ENCODE data around the gene DUSP16.
A peak's percentile ranks its signal among the peaks of the same experiment; 100 is the strongest.
"Not testable (repeated sequence)": the region's sequence is repeated elsewhere in the genome, so short reads cannot be mapped to it uniquely, and the experiment has no call there.

Gene DUSP16

DNA sequence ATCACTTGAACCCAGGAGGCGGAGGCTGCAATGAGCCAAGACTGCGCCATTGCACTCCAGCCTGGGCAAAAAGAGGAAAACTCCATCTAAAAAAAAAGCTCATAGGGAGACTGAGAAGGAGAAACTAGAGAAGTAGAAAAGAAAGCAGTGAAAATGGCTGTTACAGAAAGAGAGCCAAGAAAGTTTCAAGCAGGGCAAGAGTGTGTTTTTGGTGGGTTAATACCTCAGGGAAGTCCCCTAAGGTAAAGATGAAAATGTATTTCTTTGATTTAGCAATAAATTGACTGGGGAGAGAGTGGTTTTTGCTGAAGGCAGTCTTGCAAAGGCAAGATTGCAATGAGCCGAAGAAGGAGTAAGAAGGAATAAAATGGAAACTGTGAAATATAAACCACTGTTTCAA is 10.0 kb upstream of the DUSP16 start:
- H3K4me1 ChIP-seq (ENCODE audit: insufficient read depth, low read length): no peaks in the 10 kb centered on the region
- H3K36me3 ChIP-seq (ENCODE audit: insufficient read depth, low read length): no peaks in the 10 kb centered on the region
- H2AFZ ChIP-seq (ENCODE audit: low read depth, low read length): no peak overlapping the region
- no peak for ATAC-seq (ENCODE audit: insufficient read depth, low read depth)
- no peaks in the 10 kb centered on the region for H3K9me3 ChIP-seq (ENCODE audit: insufficient read depth, low read length, severe bottlenecking)
- H3K9ac ChIP-seq (ENCODE audit: low read depth, low read length): no peak overlapping the region
- H3K27ac ChIP-seq (ENCODE audit: low read length): no peak overlapping the region
- no peaks in the 10 kb centered on the region for H4K20me1 ChIP-seq (ENCODE audit: insufficient read depth, low read length)
- no peak for DNase-seq
- H3K27me3 ChIP-seq (ENCODE audit: insufficient read depth, low read length, poor library complexity): peaks cover under 1% of the 10 kb centered on the region
- H3K79me2 ChIP-seq (ENCODE audit: insufficient read depth, low read length): no peaks in the 10 kb centered on the region
- no peak overlapping the region for H3K4me3 ChIP-seq (ENCODE audit: low read depth in 1 of 2, low read length in 2 of 2)
- no peak for TF ChIP-seq CTCF (IDR thresholded peaks at IDR 0.05; ENCODE audit: borderline replicate concordance, extremely low read depth, low read length, poor library complexity, severe bottlenecking)
- no peak for TF ChIP-seq EZH2 (IDR thresholded peaks at IDR 0.05; ENCODE audit: borderline replicate concordance, low read depth, low read length, severe bottlenecking)
- no peak overlapping the region for H3K4me2 ChIP-seq (ENCODE audit: insufficient read depth, low read length)

DNA sequence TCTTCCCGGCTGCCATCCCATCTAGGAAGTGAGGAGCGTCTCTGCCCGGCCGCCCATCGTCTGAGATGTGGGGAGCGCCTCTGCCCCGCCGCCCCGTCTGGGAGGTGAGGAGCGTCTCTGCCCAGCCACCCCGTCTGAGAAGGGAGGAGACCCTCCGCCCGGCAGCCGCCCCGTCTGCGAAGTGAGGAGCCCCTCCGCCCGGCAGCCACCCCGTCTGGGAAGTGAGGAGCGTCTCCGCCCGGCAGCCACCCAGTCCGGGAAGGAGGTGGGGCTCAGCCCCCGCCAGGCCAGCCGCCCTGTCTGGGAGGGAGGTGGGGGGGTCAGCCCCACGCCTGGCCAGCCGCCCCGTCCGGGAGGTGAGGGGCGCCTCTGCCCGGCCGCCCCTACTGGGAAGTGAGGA is 3.3 kb upstream of the DUSP16 start:
- not testable (repeated sequence) for H3K4me2 ChIP-seq (ENCODE audit: insufficient read depth, low read length); ATAC-seq (ENCODE audit: insufficient read depth, low read depth); H3K9ac ChIP-seq (ENCODE audit: low read depth, low read length); H3K4me3 ChIP-seq (ENCODE audit: low read depth in 1 of 2, low read length in 2 of 2); H2AFZ ChIP-seq (ENCODE audit: low read depth, low read length); DNase-seq; H3K79me2 ChIP-seq (ENCODE audit: insufficient read depth, low read length); H3K36me3 ChIP-seq (ENCODE audit: insufficient read depth, low read length); H3K9me3 ChIP-seq (ENCODE audit: insufficient read depth, low read length, severe bottlenecking); H4K20me1 ChIP-seq (ENCODE audit: insufficient read depth, low read length); H3K27ac ChIP-seq (ENCODE audit: low read length)
- Histone ChIP-seq H3K27me3 (ENCODE audit: insufficient read depth, low read length, poor library complexity) (peaks cover 27% of the 10 kb centered on the region), H3K4me1 (ENCODE audit: insufficient read depth, low read length) (peaks cover 18% of the 10 kb centered on the region)

DNA sequence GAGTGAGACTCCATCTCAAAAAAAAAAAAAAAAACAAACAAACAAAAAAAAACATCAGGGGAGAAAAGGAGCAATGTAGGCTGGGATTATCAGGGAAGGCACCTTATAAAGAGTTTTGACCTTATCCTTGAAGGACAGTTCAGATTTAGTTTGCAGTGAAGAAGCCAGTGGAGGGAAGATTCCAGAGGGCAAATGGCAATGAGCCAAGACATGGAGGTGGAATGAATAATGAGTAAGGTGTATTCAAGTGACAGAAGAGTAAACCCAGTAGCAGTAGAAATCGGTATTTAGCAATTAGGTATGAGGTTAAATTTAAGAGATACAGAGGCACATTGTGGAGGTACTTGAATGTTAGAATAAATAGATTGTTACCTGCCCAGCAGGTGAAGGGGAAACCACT is 2.2 kb upstream of the DUSP16 start:
- Histone ChIP-seq H2AFZ (ENCODE audit: low read depth, low read length) (no peak overlapping the region), H3K79me2 (ENCODE audit: insufficient read depth, low read length) (no peaks in the 10 kb centered on the region), H3K4me1 (ENCODE audit: insufficient read depth, low read length) (peaks cover 22% of the 10 kb centered on the region), H3K4me2 (ENCODE audit: insufficient read depth, low read length) (no peak overlapping the region), H3K9ac (ENCODE audit: low read depth, low read length) (no peak overlapping the region), H3K4me3 (ENCODE audit: low read depth in 1 of 2, low read length in 2 of 2) (no peak overlapping the region), H4K20me1 (ENCODE audit: insufficient read depth, low read length) (no peaks in the 10 kb centered on the region), H3K9me3 (ENCODE audit: insufficient read depth, low read length, severe bottlenecking) (peaks cover 5% of the 10 kb centered on the region), H3K27me3 (ENCODE audit: insufficient read depth, low read length, poor library complexity) (peaks cover 37% of the 10 kb centered on the region), H3K36me3 (ENCODE audit: insufficient read depth, low read length) (no peaks in the 10 kb centered on the region), H3K27ac (ENCODE audit: low read length) (no peak overlapping the region)
- ATAC-seq (ENCODE audit: insufficient read depth, low read depth) (no peak), DNase-seq (no peak)
- TF ChIP-seq CTCF (IDR thresholded peaks at IDR 0.05; ENCODE audit: borderline replicate concordance, extremely low read depth, low read length, poor library complexity, severe bottlenecking) (no peak), EZH2 (IDR thresholded peaks at IDR 0.05; ENCODE audit: borderline replicate concordance, low read depth, low read length, severe bottlenecking) (no peak)

DNA sequence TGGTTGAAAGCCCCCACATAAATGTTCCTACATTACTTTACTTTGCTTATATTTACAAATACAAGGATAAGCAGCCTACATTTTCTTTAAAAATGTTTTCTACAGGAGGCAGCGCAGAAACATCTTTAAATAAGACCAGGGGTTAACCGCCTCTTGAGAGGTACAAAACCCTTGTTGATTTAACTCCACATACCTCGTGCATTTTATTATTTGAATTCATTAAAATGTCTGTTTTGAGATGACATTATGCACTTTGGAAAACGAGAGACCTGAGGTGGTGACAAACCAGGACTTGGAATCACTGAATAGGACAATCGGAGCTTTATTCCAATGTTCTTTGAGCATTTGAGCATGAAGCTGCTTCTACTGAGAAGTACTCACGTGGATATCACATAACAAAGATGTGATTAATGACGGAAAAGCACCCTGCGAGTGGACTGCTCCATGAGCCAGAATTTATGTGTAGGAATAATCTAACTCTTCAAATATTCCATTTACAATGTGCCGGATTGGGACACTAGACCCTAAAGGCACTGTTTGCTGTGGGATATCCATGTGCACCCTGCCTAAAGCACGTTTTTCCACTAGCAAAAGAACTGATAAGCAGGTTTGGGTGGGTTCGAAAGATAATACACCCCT is 746 bp upstream of the DUSP16 start:
- peak overlapping the region in 1 of 2 experiments; percentile 65; a peak in 2 of 4 replicates for H3K4me3 ChIP-seq (ENCODE audit: low read depth in 1 of 2, low read length in 2 of 2)
- H3K4me2 ChIP-seq (ENCODE audit: insufficient read depth, low read length): peak overlapping the region; percentile 95
- no peak overlapping the region; the same call in 1 of the 2 replicates for H3K9ac ChIP-seq (ENCODE audit: low read depth, low read length)
- H3K9me3 ChIP-seq (ENCODE audit: insufficient read depth, low read length, severe bottlenecking): peaks cover 5% of the 10 kb centered on the region
- peaks cover 22% of the 10 kb centered on the region for H3K4me1 ChIP-seq (ENCODE audit: insufficient read depth, low read length)
- H3K27me3 ChIP-seq (ENCODE audit: insufficient read depth, low read length, poor library complexity): peaks cover 51% of the 10 kb centered on the region
- H4K20me1 ChIP-seq (ENCODE audit: insufficient read depth, low read length): no peaks in the 10 kb centered on the region
- no peaks in the 10 kb centered on the region for H3K79me2 ChIP-seq (ENCODE audit: insufficient read depth, low read length)
- H3K36me3 ChIP-seq (ENCODE audit: insufficient read depth, low read length): no peaks in the 10 kb centered on the region
- TF ChIP-seq CTCF (IDR thresholded peaks at IDR 0.05; ENCODE audit: borderline replicate concordance, extremely low read depth, low read length, poor library complexity, severe bottlenecking) (no peak), EZH2 (IDR thresholded peaks at IDR 0.05; ENCODE audit: borderline replicate concordance, low read depth, low read length, severe bottlenecking) (no peak)
- ATAC-seq (ENCODE audit: insufficient read depth, low read depth): no peak
- no peak overlapping the region for H2AFZ ChIP-seq (ENCODE audit: low read depth, low read length)
- no peak for DNase-seq
- H3K27ac ChIP-seq (ENCODE audit: low read length): no peak overlapping the region
